ENCODE data around the gene PDAP1. TPM values are rescaled to one million over a fixed set of nuclear protein-coding genes. Genes with fewer than 3 reads are reported as not detected.
A peak's percentile ranks its signal among the peaks of the same experiment; 100 is the strongest.

PDAP1 gene
- total and polyA plus RNA-seq, 9 of the 15 experiments (the other 6 are each of a cell fraction or from before 2014, with no cell fraction given), result 10.2 to 315 (median 129) TPM

DNA sequence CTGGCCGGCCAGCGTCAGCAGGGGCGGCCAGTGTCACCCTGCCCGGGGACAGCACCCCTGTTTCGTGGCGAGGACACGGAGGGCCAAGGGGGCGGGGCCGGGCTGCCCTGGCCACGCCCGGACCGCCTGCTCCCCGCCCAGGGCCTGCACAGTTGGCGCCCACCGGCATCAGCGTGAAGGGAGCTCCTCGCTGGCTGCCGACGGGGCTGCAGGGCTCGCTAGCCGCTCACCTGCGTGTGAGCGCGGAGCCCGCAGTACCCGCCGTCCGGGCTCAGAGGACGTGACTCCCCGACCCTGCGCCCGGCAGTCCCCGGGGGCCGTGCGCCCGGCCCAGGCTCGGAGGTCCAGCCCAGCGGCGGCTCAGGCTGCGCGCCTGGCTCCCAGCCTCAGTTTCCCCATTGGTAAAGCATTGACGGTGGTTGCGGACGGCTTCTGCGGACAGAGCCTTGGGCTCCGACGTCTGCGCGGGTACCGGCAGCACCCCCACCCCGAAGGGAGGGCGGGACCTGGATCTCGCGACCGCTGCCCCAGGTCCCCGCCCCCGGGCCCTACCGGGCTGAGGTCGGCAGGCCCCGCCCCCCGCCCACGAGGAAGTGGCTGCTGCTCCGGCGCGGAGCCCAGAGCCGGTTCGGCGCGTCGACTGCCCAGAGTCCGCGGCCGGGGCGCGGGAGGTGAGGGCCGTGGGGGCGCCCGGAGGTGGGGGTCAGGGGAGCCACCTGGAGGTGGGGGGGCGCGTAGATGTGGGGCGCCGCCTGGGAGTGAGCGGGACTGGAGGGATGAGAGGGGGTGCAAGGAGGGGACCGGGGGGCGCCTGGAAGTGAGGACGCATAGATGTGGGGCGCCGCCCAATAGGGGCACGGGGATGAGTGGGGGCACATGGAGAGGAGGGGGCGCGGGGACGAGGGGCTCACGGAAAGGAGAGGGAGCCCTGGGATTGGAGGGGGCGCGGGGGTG lies 34.0 kb downstream of the PDAP1 start, which contains the start of gene ARPC1B (continued):
- TF ChIP-seq, protein P1, sequence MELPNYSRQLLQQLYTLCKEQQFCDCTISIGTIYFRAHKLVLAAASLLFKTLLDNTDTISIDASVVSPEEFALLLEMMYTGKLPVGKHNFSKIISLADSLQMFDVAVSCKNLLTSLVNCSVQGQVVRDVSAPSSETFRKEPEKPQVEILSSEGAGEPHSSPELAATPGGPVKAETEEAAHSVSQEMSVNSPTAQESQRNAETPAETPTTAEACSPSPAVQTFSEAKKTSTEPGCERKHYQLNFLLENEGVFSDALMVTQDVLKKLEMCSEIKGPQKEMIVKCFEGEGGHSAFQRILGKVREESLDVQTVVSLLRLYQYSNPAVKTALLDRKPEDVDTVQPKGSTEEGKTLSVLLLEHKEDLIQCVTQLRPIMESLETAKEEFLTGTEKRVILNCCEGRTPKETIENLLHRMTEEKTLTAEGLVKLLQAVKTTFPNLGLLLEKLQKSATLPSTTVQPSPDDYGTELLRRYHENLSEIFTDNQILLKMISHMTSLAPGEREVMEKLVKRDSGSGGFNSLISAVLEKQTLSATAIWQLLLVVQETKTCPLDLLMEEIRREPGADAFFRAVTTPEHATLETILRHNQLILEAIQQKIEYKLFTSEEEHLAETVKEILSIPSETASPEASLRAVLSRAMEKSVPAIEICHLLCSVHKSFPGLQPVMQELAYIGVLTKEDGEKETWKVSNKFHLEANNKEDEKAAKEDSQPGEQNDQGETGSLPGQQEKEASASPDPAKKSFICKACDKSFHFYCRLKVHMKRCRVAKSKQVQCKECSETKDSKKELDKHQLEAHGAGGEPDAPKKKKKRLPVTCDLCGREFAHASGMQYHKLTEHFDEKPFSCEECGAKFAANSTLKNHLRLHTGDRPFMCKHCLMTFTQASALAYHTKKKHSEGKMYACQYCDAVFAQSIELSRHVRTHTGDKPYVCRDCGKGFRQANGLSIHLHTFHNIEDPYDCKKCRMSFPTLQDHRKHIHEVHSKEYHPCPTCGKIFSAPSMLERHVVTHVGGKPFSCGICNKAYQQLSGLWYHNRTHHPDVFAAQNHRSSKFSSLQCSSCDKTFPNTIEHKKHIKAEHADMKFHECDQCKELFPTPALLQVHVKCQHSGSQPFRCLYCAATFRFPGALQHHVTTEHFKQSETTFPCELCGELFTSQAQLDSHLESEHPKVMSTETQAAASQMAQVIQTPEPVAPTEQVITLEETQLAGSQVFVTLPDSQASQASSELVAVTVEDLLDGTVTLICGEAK (IDR thresholded peaks at IDR 0.05), result no peak
- TF ChIP-seq, protein P1 (CRISPR knock-in tag; IDR thresholded peaks at IDR 0.05), result no peak
- TF ChIP-seq FOXK2 (conservative IDR thresholded peaks at IDR 0.05 in 1 of 2, IDR thresholded peaks at IDR 0.05 in 1 of 2; ENCODE audit: low read depth in 2 of 2) (no peak), ZNF717 (CRISPR knock-in tag; IDR thresholded peaks at IDR 0.05) (no peak), MCM3 (IDR thresholded peaks at IDR 0.05) (no peak), RBBP5 (IDR thresholded peaks at IDR 0.05; ENCODE audit: borderline replicate concordance, insufficient read depth, low read length, poor library complexity, severe bottlenecking) (peak; percentile 64), HDAC3 (IDR thresholded peaks at IDR 0.05; ENCODE audit: borderline replicate concordance, partially characterized antibody) (no peak), SPI1 (IDR thresholded peaks at IDR 0.05; ENCODE audit: borderline replicate concordance, low read depth, low read length) (peak; percentile 59; the same call in 1 of the 2 replicates), MED1 (CRISPR knock-in tag; IDR thresholded peaks at IDR 0.05; ENCODE audit: borderline replicate concordance) (no peak), FOXK1 (CRISPR knock-in tag; IDR thresholded peaks at IDR 0.05; ENCODE audit: borderline replicate concordance) (no peak), ZBTB7A (IDR thresholded peaks at IDR 0.05; ENCODE audit: borderline replicate concordance, control insufficient read depth, low read depth, low read length) (peak; percentile 48), RAD51 (IDR thresholded peaks at IDR 0.05; ENCODE audit: borderline replicate concordance, low read depth) (no peak), PHB (CRISPR knock-in tag; IDR thresholded peaks at IDR 0.05) (no peak), HMGN3 (IDR thresholded peaks at IDR 0.05; ENCODE audit: borderline replicate concordance, extremely low read depth, insufficient read length, low read depth, low read length) (peak; percentile 84), ZNF24 (IDR thresholded peaks at IDR 0.05) (no peak), NEUROD1 (IDR thresholded peaks at IDR 0.05; ENCODE audit: borderline replicate concordance, low read depth, low read length, partially characterized antibody) (peak; percentile 46)
- TF ChIP-seq, protein P2, sequence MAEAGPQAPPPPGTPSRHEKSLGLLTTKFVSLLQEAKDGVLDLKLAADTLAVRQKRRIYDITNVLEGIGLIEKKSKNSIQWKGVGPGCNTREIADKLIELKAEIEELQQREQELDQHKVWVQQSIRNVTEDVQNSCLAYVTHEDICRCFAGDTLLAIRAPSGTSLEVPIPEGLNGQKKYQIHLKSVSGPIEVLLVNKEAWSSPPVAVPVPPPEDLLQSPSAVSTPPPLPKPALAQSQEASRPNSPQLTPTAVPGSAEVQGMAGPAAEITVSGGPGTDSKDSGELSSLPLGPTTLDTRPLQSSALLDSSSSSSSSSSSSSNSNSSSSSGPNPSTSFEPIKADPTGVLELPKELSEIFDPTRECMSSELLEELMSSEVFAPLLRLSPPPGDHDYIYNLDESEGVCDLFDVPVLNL (CRISPR knock-in tag; IDR thresholded peaks at IDR 0.05; ENCODE audit: low read depth), result no peak

Measured in K562 (cell line).